ENCODE measurements around the gene RPL10. TPM values are rescaled to one million over a fixed set of nuclear protein-coding genes. Genes with fewer than 3 reads are reported as not detected.
A peak's percentile ranks its signal among the peaks of the same experiment; 100 is the strongest.

The RPL10 gene
- polyA plus RNA-seq, 3 donors from 2014 or later, result 2,085 to 3,021 (median 2,819) TPM

DNA sequence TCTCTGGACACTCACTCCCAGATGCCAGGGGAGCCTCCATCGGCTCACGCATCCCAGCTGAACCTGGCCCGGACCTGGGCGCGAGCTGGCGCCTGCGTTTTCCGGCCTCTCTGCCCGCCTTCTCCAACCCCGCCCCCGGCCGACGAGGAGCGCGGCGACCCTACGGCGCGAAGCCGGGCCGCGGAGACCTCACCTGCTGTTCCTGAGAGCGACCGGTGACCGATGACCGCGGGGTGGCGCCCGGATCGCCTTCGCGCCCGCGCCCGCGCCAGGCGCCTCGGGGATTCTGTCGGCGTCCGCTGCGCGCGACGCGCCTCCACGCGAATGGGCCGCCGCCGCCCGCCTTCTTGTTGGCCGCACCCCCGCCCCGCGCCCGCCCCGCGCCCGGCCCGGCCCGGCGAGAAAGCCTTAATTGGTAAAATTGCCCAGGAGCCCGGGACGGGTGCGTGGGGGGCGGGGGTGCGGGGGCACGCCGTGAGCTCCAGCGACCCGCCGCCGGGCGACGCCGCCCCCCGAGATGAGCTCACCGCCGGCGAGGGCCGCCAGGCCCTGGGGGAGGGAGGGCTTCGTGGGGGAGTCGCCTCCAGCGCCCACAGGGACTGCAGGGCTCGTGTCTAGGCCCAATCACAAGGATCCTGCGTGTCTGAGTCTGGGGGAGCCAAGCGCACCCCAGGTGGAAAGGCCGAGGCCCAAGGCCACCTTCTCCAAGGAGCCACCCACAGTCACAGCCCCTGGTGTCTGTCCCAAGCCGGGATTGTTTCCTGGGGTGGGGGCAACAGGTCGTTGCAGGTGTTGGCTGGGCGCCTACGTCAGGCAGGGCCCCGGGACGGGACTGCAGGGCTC is 23.6 kb upstream of the RPL10 start, which contains the start of gene FLNA:
Gene FLNA (minus strand): TSS at position 322 of the 843 bp plus-strand sequence. CDS start 3,389 bp downstream, outside the sequence.
- H3K4me3 Mint-ChIP-seq, result peak within 1 kb of the TSS; percentile 67 to 91 (median 85)
- peak; percentile 50 to 54 (median 52) for DNase-seq
- peaks cover 31 to 36% of the 10 kb centered on the region in 2 donors for H3K4me1 Mint-ChIP-seq
- H3K27ac Mint-ChIP-seq, result peak within 1 kb of the TSS; percentile 86 to 99 (median 98)
- peaks cover 0 to 2% (median 0%) of the 10 kb centered on the region in 6 donors for H3K9me3 Mint-ChIP-seq
- peaks cover 22 to 31% (median 26%) of the 10 kb centered on the region in 3 donors for H3K27me3 Mint-ChIP-seq (ENCODE audit: low read depth in 3 of 3)
- H3K36me3 Mint-ChIP-seq, result peaks cover 0 to 5% (median 5%) of the 10 kb centered on the region in 3 donors

DNA sequence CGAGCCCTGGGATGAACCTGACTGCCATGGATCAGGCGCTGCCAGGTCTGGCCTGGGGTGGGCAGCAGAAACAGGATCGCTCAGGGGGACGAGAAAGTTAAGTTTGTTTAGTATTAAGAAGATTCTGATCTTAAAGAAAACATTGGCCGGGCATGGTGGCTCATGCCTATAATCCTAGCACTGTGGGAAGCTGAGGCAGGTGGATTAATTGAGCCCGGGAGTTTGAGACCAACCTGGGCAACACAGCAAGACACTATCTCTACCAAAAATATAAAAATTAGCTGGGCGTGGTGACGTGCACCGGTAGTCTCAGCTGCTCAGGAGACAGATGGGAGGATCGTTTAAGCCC is 23.0 kb upstream of the RPL10 start:
- peaks cover 30 to 34% of the 10 kb centered on the region in 2 donors for H3K4me1 Mint-ChIP-seq
- peaks cover 16 to 27% (median 21%) of the 10 kb centered on the region in 3 donors for H3K27me3 Mint-ChIP-seq (ENCODE audit: low read depth in 3 of 3)
- H3K27ac Mint-ChIP-seq, result peak overlapping the region in 4 of 6 donors; percentile 48 to 80 (median 60)
- peak overlapping the region in 2 of 5 donors; percentile 21 to 24 for H3K4me3 Mint-ChIP-seq
- no peak for DNase-seq
- H3K36me3 Mint-ChIP-seq, result peaks cover 0 to under 1% (median under 1%) of the 10 kb centered on the region in 3 donors
- H3K9me3 Mint-ChIP-seq, result peaks cover 0 to 2% (median 0%) of the 10 kb centered on the region in 6 donors

DNA sequence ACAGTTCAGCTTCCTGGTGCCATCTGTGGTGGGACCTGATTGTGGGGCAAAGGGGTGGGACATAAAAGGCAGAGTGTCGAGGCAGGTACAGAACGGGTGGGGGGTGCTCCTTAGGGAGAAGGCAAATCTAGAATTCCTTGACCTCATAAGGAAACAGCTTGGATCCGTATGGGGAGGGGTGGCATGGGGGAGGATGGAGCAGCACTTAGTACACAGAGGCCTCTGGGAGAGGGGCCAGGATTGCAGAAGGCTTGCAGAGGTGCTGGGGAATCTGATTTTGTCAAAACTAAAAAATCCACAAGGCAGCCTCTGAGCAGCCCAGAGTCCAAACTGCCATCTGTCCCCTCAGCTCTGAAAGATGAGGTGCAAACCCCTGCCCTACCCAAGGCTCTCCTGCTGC is 21.4 kb upstream of the RPL10 start:
- Mint-ChIP-seq H3K9me3 (peaks cover 0 to 2% (median 0%) of the 10 kb centered on the region in 6 donors), H3K4me1 (peaks cover 38 to 42% of the 10 kb centered on the region in 2 donors), H3K4me3 (peak overlapping the region in 3 of 5 donors; percentile 7 to 51 (median 36)), H3K36me3 (peaks cover 0 to 3% (median 3%) of the 10 kb centered on the region in 3 donors), H3K27ac (peak overlapping the region; percentile 75 to 91 (median 86)), H3K27me3 (ENCODE audit: low read depth in 3 of 3) (peaks cover 13 to 23% (median 22%) of the 10 kb centered on the region in 3 donors)
- no peak for DNase-seq

- Mint-ChIP-seq H3K4me1 (peaks cover 27 to 33% of the 10 kb centered on the region in 2 donors), H3K9me3 (peaks cover 0 to 2% (median 0%) of the 10 kb centered on the region in 6 donors), H3K36me3 (peaks cover 0 to 3% (median 3%) of the 10 kb centered on the region in 3 donors), H3K27ac (peak overlapping the region; percentile 87 to 95 (median 92)), H3K27me3 (ENCODE audit: low read depth in 3 of 3) (peaks cover 13 to 17% (median 15%) of the 10 kb centered on the region in 3 donors), H3K4me3 (peak overlapping the region; percentile 55 to 82 (median 71))
- peak in 1 of 3 donors; percentile 57 for DNase-seq
These were observed 19.9 kb upstream of the RPL10 start for GRCh38 chrX:154378059-154378798.

DNA sequence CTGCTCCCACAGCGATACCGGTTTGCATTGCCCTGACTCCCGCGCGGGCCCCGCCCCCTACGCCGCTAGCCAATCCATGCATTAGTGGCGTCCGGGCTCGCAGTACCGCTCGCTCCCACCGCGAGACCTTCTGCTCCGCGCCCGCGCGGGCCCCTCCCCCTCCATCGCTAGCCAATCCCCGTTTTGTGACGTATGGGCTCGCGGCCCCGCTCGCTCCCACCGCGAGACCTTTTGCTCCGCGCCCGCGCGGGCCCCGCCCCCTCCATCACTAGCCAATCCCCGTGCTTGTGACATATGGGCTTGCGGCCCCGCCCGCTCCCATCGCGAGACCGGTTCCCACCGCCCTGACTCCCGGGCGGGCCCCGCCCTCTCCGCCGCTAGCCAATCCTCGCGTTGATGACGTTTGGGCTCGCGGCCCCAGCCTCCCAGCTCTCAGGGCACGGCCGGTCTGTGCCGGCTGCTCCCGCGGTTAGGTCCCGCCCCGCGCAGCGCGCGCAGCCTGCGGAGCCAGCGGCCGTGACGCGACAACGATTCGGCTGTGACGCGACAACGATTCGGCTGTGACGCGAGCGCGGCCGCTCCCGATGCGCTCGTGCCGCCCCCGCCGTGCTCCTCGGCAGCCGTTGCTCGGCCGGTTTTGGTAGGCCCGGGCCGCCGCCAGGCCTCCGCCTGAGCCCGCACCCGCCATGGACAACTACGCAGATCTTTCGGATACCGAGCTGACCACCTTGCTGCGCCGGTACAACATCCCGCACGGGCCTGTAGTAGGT is 19.2 kb upstream of the RPL10 start, which contains the start of gene EMD:
Gene EMD (plus strand): TSS at position 497 of the 770 bp plus-strand sequence. CDS start 190 bp downstream, at position 687.
- Mint-ChIP-seq H3K4me3 (peak within 1 kb of the TSS; percentile 78 to 82 (median 79)), H3K9me3 (no peaks in the 10 kb centered on the region), H3K27me3 (ENCODE audit: low read depth in 3 of 3) (peaks cover 14 to 17% (median 15%) of the 10 kb centered on the region in 3 donors), H3K36me3 (peaks cover 0 to 3% (median 3%) of the 10 kb centered on the region in 3 donors), H3K4me1 (peaks cover 22 to 28% of the 10 kb centered on the region in 2 donors), H3K27ac (peak within 1 kb of the TSS; percentile 87 to 95 (median 94))
- DNase-seq, result peak; percentile 95 to 98 (median 96)

GRCh38 chrX:154379569-154379951 is 18.6 kb upstream of the RPL10 start:
- no peak for DNase-seq
- Mint-ChIP-seq H3K27me3 (ENCODE audit: low read depth in 3 of 3) (peaks cover 14 to 17% (median 17%) of the 10 kb centered on the region in 3 donors), H3K27ac (peak overlapping the region; percentile 87 to 95 (median 93)), H3K36me3 (peaks cover 0 to 3% (median 3%) of the 10 kb centered on the region in 3 donors), H3K9me3 (no peaks in the 10 kb centered on the region), H3K4me3 (peak overlapping the region; percentile 78 to 82 (median 79)), H3K4me1 (peaks cover 22 to 30% of the 10 kb centered on the region in 2 donors)

GRCh38 chrX:154380153-154380552 is 18.0 kb upstream of the RPL10 start:
- Mint-ChIP-seq H3K27ac (peak overlapping the region; percentile 87 to 95 (median 93)), H3K4me3 (peak overlapping the region; percentile 78 to 82 (median 79)), H3K4me1 (peaks cover 22 to 29% of the 10 kb centered on the region in 2 donors), H3K27me3 (ENCODE audit: low read depth in 3 of 3) (peaks cover 14 to 18% (median 17%) of the 10 kb centered on the region in 3 donors), H3K36me3 (peaks cover 0 to 3% (median 3%) of the 10 kb centered on the region in 3 donors), H3K9me3 (no peaks in the 10 kb centered on the region)
- DNase-seq, result no peak

- Mint-ChIP-seq H3K4me1 (peaks cover 22 to 27% of the 10 kb centered on the region in 2 donors), H3K27ac (peak overlapping the region; percentile 87 to 95 (median 93)), H3K27me3 (ENCODE audit: low read depth in 3 of 3) (peaks cover 14 to 15% (median 15%) of the 10 kb centered on the region in 3 donors), H3K4me3 (peak overlapping the region; percentile 78 to 82 (median 79)), H3K9me3 (no peaks in the 10 kb centered on the region), H3K36me3 (peaks cover 0 to 3% (median 3%) of the 10 kb centered on the region in 3 donors)
- DNase-seq, result no peak
These were observed 17.4 kb upstream of the RPL10 start for GRCh38 chrX:154380787-154381186.

DNA sequence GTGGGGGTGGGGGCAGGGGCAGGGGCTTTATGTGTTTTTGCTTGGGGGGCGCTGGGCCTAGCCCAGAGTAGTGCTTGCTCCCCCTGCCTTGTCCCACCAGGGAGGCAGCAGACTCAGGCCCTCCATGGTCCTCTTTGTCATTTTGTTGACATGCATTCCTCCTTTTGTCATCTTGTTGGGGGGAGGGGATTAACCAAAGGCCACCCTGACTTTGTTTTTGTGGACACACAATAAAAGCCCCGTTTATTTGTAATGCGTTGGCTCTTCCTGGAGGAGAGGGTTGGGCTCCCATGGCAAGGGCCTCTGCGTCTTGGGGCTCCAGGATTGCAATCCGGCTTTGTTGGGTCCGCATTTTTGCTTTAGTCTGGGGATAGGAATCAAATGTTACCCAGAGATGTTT is 16.9 kb upstream of the RPL10 start:
- Mint-ChIP-seq H3K27me3 (ENCODE audit: low read depth in 3 of 3) (peaks cover 14 to 15% (median 15%) of the 10 kb centered on the region in 3 donors), H3K9me3 (no peaks in the 10 kb centered on the region), H3K36me3 (peaks cover 0 to 3% (median 3%) of the 10 kb centered on the region in 3 donors), H3K27ac (peak overlapping the region in 4 of 6 donors; percentile 19 to 87 (median 48)), H3K4me1 (peaks cover 22 to 27% of the 10 kb centered on the region in 2 donors), H3K4me3 (peak overlapping the region in 3 of 5 donors; percentile 15 to 44 (median 18))
- no peak for DNase-seq

- H3K4me3 Mint-ChIP-seq, result no peak overlapping the region
- peak overlapping the region in 4 of 6 donors; percentile 17 to 42 (median 30) for H3K27ac Mint-ChIP-seq
- no peak for DNase-seq
- H3K27me3 Mint-ChIP-seq (ENCODE audit: low read depth in 3 of 3), result peaks cover 13 to 15% (median 14%) of the 10 kb centered on the region in 3 donors
- no peaks in the 10 kb centered on the region for H3K9me3 Mint-ChIP-seq
- peaks cover 19 to 23% of the 10 kb centered on the region in 2 donors for H3K4me1 Mint-ChIP-seq
- peaks cover 0 to 3% (median 3%) of the 10 kb centered on the region in 3 donors for H3K36me3 Mint-ChIP-seq
These were observed 15.6 kb upstream of the RPL10 start for GRCh38 chrX:154382483-154383069.

DNA sequence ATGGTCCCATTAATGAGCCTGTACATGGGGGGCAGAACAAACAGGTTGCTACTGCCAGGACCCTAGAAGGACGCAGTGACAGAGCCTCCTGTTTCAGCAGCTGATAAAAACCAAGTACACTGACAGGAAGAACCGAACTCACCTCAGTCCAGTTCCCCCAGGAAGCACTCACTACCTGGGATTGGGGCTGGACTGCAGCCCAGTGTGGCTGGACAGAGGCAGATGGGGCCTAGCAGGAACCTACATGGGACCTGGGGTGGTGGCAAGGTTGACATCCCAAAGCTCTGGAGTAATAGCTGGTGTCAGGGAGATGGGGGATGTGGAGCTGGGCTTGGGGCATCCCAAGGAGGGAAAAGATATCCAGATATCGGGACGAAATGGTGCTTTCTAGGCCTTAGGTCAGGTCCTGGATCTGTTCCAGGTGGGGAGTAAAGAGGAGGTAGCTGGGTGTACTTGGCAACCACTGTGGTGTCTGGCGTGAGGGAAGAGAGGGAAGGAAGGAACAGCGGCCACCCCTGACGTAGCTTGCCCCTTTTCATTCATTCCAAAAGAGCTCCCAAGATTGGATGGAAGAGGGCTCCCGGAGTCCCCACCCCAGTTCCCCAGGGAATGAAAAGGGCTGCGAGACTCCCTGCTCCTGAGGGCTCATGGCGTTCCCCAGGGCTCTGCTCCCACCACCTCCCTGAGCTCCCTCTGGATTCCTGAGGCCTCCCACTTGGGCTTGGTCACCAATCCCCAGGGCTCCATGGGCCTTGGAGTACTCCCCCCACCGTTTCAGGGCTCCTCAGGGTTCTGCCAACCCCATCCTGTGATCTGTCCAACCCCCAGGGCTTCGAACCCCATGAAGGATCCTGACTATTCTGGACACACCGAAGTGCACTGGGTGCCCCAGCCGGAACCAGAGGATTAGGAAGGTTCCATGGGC is 14.6 kb upstream of the RPL10 start:
- peaks cover 0 to 3% (median 3%) of the 10 kb centered on the region in 3 donors for H3K36me3 Mint-ChIP-seq
- H3K4me3 Mint-ChIP-seq, result no peak overlapping the region
- H3K27ac Mint-ChIP-seq, result peak overlapping the region in 3 of 6 donors; percentile 68 to 77 (median 71)
- H3K4me1 Mint-ChIP-seq, result peaks cover 14 to 21% of the 10 kb centered on the region in 2 donors
- no peak for DNase-seq
- peaks cover 11 to 13% (median 12%) of the 10 kb centered on the region in 3 donors for H3K27me3 Mint-ChIP-seq (ENCODE audit: low read depth in 3 of 3)
- H3K9me3 Mint-ChIP-seq, result no peaks in the 10 kb centered on the region

Data from immature natural killer cell (primary cell).